Suprapubic skin (tissue), 4 donors: ENCODE results near the gene GADD45G.

ENCODE experiments used
- CTCF ChIP-seq, 2 donors: fragments of 200-600 bp in 1 of 2; fragments of 450-650 bp in 1 of 2; sonication (generic) in 1 of 2; IDR thresholded peaks; one replicate each; pipeline ENCODE4 v1.5.1; 2016 to 2019; ENCODE audit warnings: antibody characterized with exemption in 2 of 2, mild to moderate bottlenecking in 1 of 2, moderate library complexity in 1 of 2
- EP300 ChIP-seq: sonication (generic); formaldehyde crosslinking; IDR thresholded peaks from one replicate; pipeline ENCODE4 v1.6.1; 2017; ENCODE audit warnings: antibody characterized with exemption
- POLR2AphosphoS5 ChIP-seq, 3 donors: sonication (generic); formaldehyde crosslinking; IDR thresholded peaks; one replicate each; pipeline ENCODE4 v1.6.1; 2017; ENCODE audit warnings: antibody characterized with exemption in 3 of 3

- TF ChIP-seq EP300 = no peak
- TF ChIP-seq CTCF (IDR thresholded peaks at IDR 0.05) = no peak
- no peak for TF ChIP-seq POLR2AphosphoS5 (IDR thresholded peaks at IDR 0.05)
These were observed 4.7 kb downstream of the GADD45G start for GRCh38 chr9:89609426-89610006.
